Measurements from ENCODE around the gene IL19. TPM values are rescaled to one million over a fixed set of nuclear protein-coding genes. Genes with fewer than 3 reads are reported as not detected.

The IL19 gene
- total and polyA plus RNA-seq, 8 donors = not detected

- Histone ChIP-seq H3K27ac (no peak overlapping the region), H3K9me3 (no peaks in the 10 kb centered on the region), H3K36me3 (peaks cover 0 to 25% (median 23%) of the 10 kb centered on the region in 3 donors), H3K4me1 (peaks cover 0 to 8% (median 0%) of the 10 kb centered on the region in 3 donors), H3K4me3 (no peak overlapping the region), H3K27me3 (no peaks in the 10 kb centered on the region)
- intact Hi-C loops (cut with DNase I) = loop anchor here in 2 of 3 donors (5.0 to 10.0 kb wide), 2 partner anchors 177 to 249 kb away; no protein-coding TSS in a partner anchor
- no peak for TF ChIP-seq CTCF (IDR thresholded peaks at IDR 0.05)
- WGBS, 2 donors = 62 to 77% methylated on average over 5 of the region's 5 CpGs
- no peak for ATAC-seq
- no peak for FAIRE-seq
- peak in 1 of 6 donors; percentile 15 for DNase-seq
These were observed 35.0 kb upstream of the IL19 start for GRCh38 chr1:206735553-206736031.

GRCh38 chr1:206736878-206737728 is 33.5 kb upstream of the IL19 start:
- intact Hi-C loops (cut with DNase I) = loop anchor here in 2 of 3 donors (5.0 to 10.0 kb wide), 2 partner anchors 175 to 248 kb away; no protein-coding TSS in a partner anchor
- DNase-seq (peak in 1 of 6 donors; percentile 14), FAIRE-seq (no peak), ATAC-seq (peak in 1 of 4 donors; percentile 14)
- Histone ChIP-seq H3K9me3 (no peaks in the 10 kb centered on the region), H3K4me3 (no peak overlapping the region), H3K36me3 (peaks cover 0 to 10% (median 10%) of the 10 kb centered on the region in 3 donors), H3K4me1 (peaks cover 0 to 8% (median 0%) of the 10 kb centered on the region in 3 donors), H3K27ac (peak overlapping the region in 1 of 4 donors; percentile 17), H3K27me3 (no peaks in the 10 kb centered on the region)
- TF ChIP-seq CTCF (IDR thresholded peaks at IDR 0.05) = no peak
- 83 to 87% methylated on average over 14 of the region's 14 CpGs for WGBS, 2 donors

GRCh38 chr1:206737729-206738201 is 32.8 kb upstream of the IL19 start:
- intact Hi-C loops (cut with DNase I) = loop anchor here in 2 of 3 donors (5.0 to 10.0 kb wide), 2 partner anchors 175 to 247 kb away; no protein-coding TSS in a partner anchor
- H3K27me3 ChIP-seq = no peaks in the 10 kb centered on the region
- no peak for TF ChIP-seq CTCF (IDR thresholded peaks at IDR 0.05)
- H3K27ac ChIP-seq = peak overlapping the region in 1 of 4 donors; percentile 17
- 36 to 45% methylated on average over 3 of the region's 3 CpGs for WGBS, 2 donors
- DNase-seq = peak in 1 of 6 donors; percentile 13
- H3K4me3 ChIP-seq = no peak overlapping the region
- peaks cover 0 to 8% (median 0%) of the 10 kb centered on the region in 3 donors for H3K4me1 ChIP-seq
- FAIRE-seq = no peak
- ATAC-seq = peak in 3 of 4 donors; percentile 8 to 34 (median 30)
- no peaks in the 10 kb centered on the region for H3K9me3 ChIP-seq
- H3K36me3 ChIP-seq = peaks cover 0 to 5% (median 3%) of the 10 kb centered on the region in 3 donors

GRCh38 chr1:206738370-206739366 is 31.9 kb upstream of the IL19 start:
- H3K36me3 ChIP-seq = no peaks in the 10 kb centered on the region
- TF ChIP-seq CTCF (IDR thresholded peaks at IDR 0.05) = no peak
- no peak overlapping the region for H3K27ac ChIP-seq
- peaks cover 0 to 8% (median 0%) of the 10 kb centered on the region in 3 donors for H3K4me1 ChIP-seq
- H3K9me3 ChIP-seq = no peaks in the 10 kb centered on the region
- whole genome bisulfite sequencing, 2 donors = 54% methylated on average over 3 of the region's 3 CpGs
- DNase-seq (peak in 1 of 6 donors; percentile 24), ATAC-seq (peak in 3 of 4 donors; percentile 45 to 79 (median 63)), FAIRE-seq (no peak)
- H3K27me3 ChIP-seq = no peaks in the 10 kb centered on the region
- no peak overlapping the region for H3K4me3 ChIP-seq
- intact Hi-C loops (cut with DNase I) = loop anchor here in 2 of 3 donors (5.0 to 10.0 kb wide), 2 partner anchors 174 to 246 kb away; no protein-coding TSS in a partner anchor

Measured in pancreas (tissue), 10 donors.